Measurements from ENCODE around the gene APOC4. TPM values are rescaled to one million over a fixed set of nuclear protein-coding genes. Genes with fewer than 3 reads are reported as not detected.
"Not testable (repeated sequence)": the region's sequence is repeated elsewhere in the genome, so short reads cannot be mapped to it uniquely, and the experiment has no call there.

APOC4 gene
- total and polyA plus RNA-seq, 2 experiments from 2014 or later: not detected

DNA sequence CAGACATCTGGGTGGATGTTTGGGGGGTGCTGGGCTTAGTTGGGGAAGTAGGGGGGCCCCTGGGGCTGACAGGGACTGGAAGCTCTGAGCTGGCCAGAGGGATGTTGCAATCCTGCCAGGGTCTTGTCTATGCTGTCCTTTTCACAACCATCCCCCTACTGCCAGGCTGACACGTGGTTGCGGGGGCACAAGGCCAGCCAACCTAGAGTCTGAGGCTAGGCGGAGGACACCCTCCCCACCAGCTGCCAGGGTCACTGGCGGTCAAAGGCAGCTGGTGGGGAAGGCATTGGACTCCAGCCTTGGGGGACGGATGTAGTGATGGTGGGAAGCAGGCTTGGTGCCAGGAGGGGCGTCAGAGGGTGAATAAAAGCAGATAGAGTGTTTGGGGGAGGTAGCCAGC, 29.2 kb upstream of the APOC4 start:
- 25 to 27% methylated on average over 6 of the region's 6 CpGs for WGBS, 2 experiments (ENCODE audit: low coverage in 1 of 2, low lambda C conversion rate in 2 of 2, missing lambda C conversion rate in 2 of 2)
- Histone ChIP-seq H3K9me3 (ENCODE audit: low read depth) (no peaks in the 10 kb centered on the region), H3K27ac (no peak overlapping the region), H4K20me1 (ENCODE audit: insufficient read depth) (no peaks in the 10 kb centered on the region), H3K36me3 (ENCODE audit: low read depth) (no peaks in the 10 kb centered on the region), H3K4me1 (ENCODE audit: insufficient read depth) (no peaks in the 10 kb centered on the region), H3K4me2 (ENCODE audit: unreplicated experiment) (no peak overlapping the region), H3K9me2 (ENCODE audit: insufficient read depth) (no peaks in the 10 kb centered on the region), H3F3A (ENCODE audit: insufficient read depth) (no peaks in the 10 kb centered on the region), H3K79me2 (ENCODE audit: insufficient read depth) (no peaks in the 10 kb centered on the region), H3K27me3 (replicated peaks; ENCODE audit: insufficient read depth) (no peaks in the 10 kb centered on the region), H3K9ac (no peak overlapping the region), H3K4me3 (no peak overlapping the region), H2AFZ (no peak overlapping the region)
- in situ Hi-C loops (cut with MboI): no loop called here
- DNase-seq: no peak
- no peak for TF ChIP-seq EZH2phosphoT487 (IDR thresholded peaks at IDR 0.05; ENCODE audit: insufficient read depth, low read depth)
- no peak for TF ChIP-seq EZH2 (IDR thresholded peaks at IDR 0.05; ENCODE audit: insufficient read depth, poor library complexity, severe bottlenecking)

DNA sequence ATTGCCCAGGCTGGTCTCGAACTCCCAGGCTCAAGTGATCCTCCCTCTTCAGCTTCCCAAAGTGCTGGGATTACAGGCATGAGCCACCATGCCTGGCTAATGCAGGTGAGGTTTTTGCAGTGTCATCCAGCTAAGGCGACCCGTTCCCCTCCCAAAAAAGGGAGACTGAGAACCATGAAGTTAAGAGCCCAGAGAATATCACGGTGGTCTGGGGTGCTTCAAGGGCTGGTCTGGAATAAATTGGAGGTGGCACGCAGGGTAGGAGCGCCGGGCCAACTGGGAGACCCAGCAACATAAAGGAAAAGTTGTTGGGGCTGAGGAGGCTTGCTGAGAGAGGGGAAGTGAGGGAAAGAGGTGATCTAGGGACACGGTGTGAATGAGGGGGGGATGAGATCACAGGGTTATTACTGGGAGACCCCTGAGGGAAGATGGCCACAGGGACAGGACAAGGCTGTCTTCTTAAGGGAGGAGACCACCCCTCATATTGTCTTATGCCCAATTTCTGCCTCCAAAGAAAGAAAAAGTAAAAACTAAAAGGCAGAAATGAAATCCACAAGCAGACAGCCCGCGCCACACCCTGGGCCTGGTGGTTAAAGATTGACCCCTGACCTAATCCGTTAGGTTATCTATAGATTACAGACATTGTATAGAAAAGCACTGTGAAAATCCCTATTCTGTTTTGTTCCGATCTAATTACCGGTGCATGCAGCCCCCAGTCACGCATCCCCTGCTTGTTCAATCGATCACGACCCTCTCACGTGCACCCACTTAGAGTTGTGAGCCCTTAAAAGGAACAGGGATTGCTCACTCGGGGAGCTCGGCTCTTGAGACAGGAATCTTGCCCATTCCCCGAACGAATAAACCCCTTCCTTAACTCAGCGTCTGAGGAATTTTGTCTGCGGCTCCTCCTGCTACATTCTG, 28.3 kb upstream of the APOC4 start:
- not testable (repeated sequence) for H3K27ac ChIP-seq

DNA sequence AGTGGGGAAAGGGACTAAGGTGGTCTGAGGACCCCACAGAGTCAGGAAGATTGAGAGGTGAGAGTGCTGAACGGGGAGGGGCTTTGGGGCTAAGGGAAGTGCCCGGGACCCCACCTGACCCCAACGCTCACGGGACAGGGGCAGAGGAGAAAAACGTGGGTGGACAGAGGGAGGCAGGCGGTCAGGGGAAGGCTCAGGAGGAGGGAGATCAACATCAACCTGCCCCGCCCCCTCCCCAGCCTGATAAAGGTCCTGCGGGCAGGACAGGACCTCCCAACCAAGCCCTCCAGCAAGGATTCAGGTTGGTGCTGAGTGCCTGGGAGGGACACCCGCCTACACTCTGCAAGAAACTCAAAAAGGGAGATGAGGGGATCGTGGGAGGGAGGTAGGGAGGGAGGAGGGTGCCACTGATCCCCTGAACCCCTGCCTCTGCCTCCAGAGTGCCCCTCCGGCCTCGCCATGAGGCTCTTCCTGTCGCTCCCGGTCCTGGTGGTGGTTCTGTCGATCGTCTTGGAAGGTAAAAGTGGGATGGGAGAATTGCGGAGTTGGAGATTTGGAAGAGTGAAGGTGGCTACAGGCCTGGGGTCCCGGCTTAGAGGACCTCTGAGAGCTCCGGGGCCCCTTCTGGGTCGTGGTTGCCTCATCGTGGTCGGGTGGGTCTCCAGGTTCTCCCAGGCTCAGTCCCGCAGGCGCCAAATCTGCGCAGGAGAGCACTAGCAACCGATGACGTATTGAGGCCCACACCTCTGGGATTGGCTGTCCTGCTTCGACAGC, 27.4 kb upstream of the APOC4 start, which contains the start of gene APOC1:
Gene APOC1, plus strand, starts transcription at position 176 of the 774 bp plus-strand sequence. Its CDS starts 284 bp downstream, at position 460.
- H3F3A ChIP-seq (ENCODE audit: insufficient read depth); H3K9me2 ChIP-seq (ENCODE audit: insufficient read depth); H4K20me1 ChIP-seq (ENCODE audit: insufficient read depth); in situ Hi-C loops (cut with MboI); H3K36me3 ChIP-seq (ENCODE audit: low read depth); H3K4me1 ChIP-seq (ENCODE audit: insufficient read depth); H3K27ac ChIP-seq; H3K79me2 ChIP-seq (ENCODE audit: insufficient read depth); H3K9me3 ChIP-seq (ENCODE audit: low read depth); H3K27me3 ChIP-seq (replicated peaks; ENCODE audit: insufficient read depth): not testable (repeated sequence)
- Histone ChIP-seq H3K4me2 (ENCODE audit: unreplicated experiment) (peak within 1 kb of the TSS; percentile 82), H2AFZ (peak within 1 kb of the TSS; percentile 64), H3K4me3 (peak within 1 kb of the TSS; percentile 67), H3K9ac (peak within 1 kb of the TSS; percentile 76)
- DNase-seq: peak; percentile 88
- WGBS, 2 experiments (ENCODE audit: low coverage in 1 of 2, low lambda C conversion rate in 2 of 2, missing lambda C conversion rate in 2 of 2): 6 to 7% methylated on average over 20 to 28 of the region's 28 CpGs

More for the DNA sequence above, 28.3 kb upstream of the APOC4 start:
- H3K9me2 ChIP-seq (ENCODE audit: insufficient read depth); H4K20me1 ChIP-seq (ENCODE audit: insufficient read depth); H3K79me2 ChIP-seq (ENCODE audit: insufficient read depth); H3K36me3 ChIP-seq (ENCODE audit: low read depth); DNase-seq; H3F3A ChIP-seq (ENCODE audit: insufficient read depth); H3K9me3 ChIP-seq (ENCODE audit: low read depth); H3K4me3 ChIP-seq; H3K4me1 ChIP-seq (ENCODE audit: insufficient read depth); in situ Hi-C loops (cut with MboI); H3K9ac ChIP-seq; H3K27me3 ChIP-seq (replicated peaks; ENCODE audit: insufficient read depth); H3K4me2 ChIP-seq (ENCODE audit: unreplicated experiment): not testable (repeated sequence)
- peak overlapping the region; percentile 64; the same call in 1 of the 2 replicates for H2AFZ ChIP-seq
- 63 to 64% methylated on average over 23 of the region's 23 CpGs for WGBS, 2 experiments (ENCODE audit: low coverage in 1 of 2, low lambda C conversion rate in 2 of 2, missing lambda C conversion rate in 2 of 2)

DNA sequence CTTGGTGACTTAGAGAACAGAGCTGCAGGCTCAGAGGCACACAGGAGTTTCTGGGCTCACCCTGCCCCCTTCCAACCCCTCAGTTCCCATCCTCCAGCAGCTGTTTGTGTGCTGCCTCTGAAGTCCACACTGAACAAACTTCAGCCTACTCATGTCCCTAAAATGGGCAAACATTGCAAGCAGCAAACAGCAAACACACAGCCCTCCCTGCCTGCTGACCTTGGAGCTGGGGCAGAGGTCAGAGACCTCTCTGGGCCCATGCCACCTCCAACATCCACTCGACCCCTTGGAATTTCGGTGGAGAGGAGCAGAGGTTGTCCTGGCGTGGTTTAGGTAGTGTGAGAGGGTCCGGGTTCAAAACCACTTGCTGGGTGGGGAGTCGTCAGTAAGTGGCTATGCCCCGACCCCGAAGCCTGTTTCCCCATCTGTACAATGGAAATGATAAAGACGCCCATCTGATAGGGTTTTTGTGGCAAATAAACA, 17.8 kb upstream of the APOC4 start:
- H3K36me3 ChIP-seq (ENCODE audit: low read depth): no peaks in the 10 kb centered on the region
- H3K4me2 ChIP-seq (ENCODE audit: unreplicated experiment): no peak overlapping the region
- DNase-seq: no peak
- no peaks in the 10 kb centered on the region for H4K20me1 ChIP-seq (ENCODE audit: insufficient read depth)
- no peak overlapping the region for H3K27ac ChIP-seq
- no peak overlapping the region for H3K9ac ChIP-seq
- no peaks in the 10 kb centered on the region for H3K27me3 ChIP-seq (replicated peaks; ENCODE audit: insufficient read depth)
- H2AFZ ChIP-seq: no peak overlapping the region
- no peaks in the 10 kb centered on the region for H3F3A ChIP-seq (ENCODE audit: insufficient read depth)
- no peaks in the 10 kb centered on the region for H3K9me2 ChIP-seq (ENCODE audit: insufficient read depth)
- in situ Hi-C loops (cut with MboI): no loop called here
- H3K4me3 ChIP-seq: no peak overlapping the region
- H3K9me3 ChIP-seq (ENCODE audit: low read depth): no peaks in the 10 kb centered on the region
- TF ChIP-seq EZH2 (IDR thresholded peaks at IDR 0.05; ENCODE audit: insufficient read depth, poor library complexity, severe bottlenecking) (no peak), EZH2phosphoT487 (IDR thresholded peaks at IDR 0.05; ENCODE audit: insufficient read depth, low read depth) (no peak)
- H3K79me2 ChIP-seq (ENCODE audit: insufficient read depth): no peaks in the 10 kb centered on the region
- peaks cover 9% of the 10 kb centered on the region for H3K4me1 ChIP-seq (ENCODE audit: insufficient read depth)
- 91 to 94% methylated on average over 8 of the region's 8 CpGs for WGBS, 2 experiments (ENCODE audit: low coverage in 1 of 2, low lambda C conversion rate in 2 of 2, missing lambda C conversion rate in 2 of 2)
